Stimulated activated CD4-positive, alpha-beta T cell treated with anti-CD3 and anti-CD28 coated beads, Interleukin-2, amount 100 ng/mL, for 48 hours (primary cell): ENCODE results near the gene PLS1.

Source experiments
- DNase-seq, 2 donors: peaks; one replicate each; pipeline ENCODE4 v3.0.0-alpha.2; 2020

PLS1 gene

GRCh38 chr3:142644502-142644901, 48.3 kb downstream of the PLS1 start:
- no peak for DNase-seq

GRCh38 chr3:142645236-142645793, 49.1 kb downstream of the PLS1 start:
- DNase-seq, result no peak

GRCh38 chr3:142646020-142646785, 50.0 kb downstream of the PLS1 start:
- no peak for DNase-seq

- DNase-seq, result no peak
Observed at GRCh38 chr3:142647856-142648255, 51.7 kb downstream of the PLS1 start.

- DNase-seq, result no peak
Observed at GRCh38 chr3:142648950-142649349, 52.8 kb downstream of the PLS1 start.

- DNase-seq, result no peak
Observed at GRCh38 chr3:142650001-142650693, 54.0 kb downstream of the PLS1 start.

- no peak for DNase-seq
Observed at GRCh38 chr3:142651711-142652110, 55.5 kb downstream of the PLS1 start.

GRCh38 chr3:142652826-142653292, 56.7 kb downstream of the PLS1 start:
- no peak for DNase-seq

- no peak for DNase-seq
Observed at GRCh38 chr3:142656575-142656974, 60.4 kb downstream of the PLS1 start.

- DNase-seq, result no peak
Observed at GRCh38 chr3:142657033-142657432, 60.8 kb downstream of the PLS1 start.

GRCh38 chr3:142660383-142660782, 64.2 kb downstream of the PLS1 start:
- DNase-seq, result no peak

GRCh38 chr3:142660893-142661292, 64.7 kb downstream of the PLS1 start:
- no peak for DNase-seq

GRCh38 chr3:142663865-142664264, 67.7 kb downstream of the PLS1 start:
- no peak for DNase-seq

- DNase-seq, result no peak
Observed at GRCh38 chr3:142664311-142664710, 68.1 kb downstream of the PLS1 start.

- DNase-seq, result no peak
Observed at GRCh38 chr3:142664819-142665218, 68.6 kb downstream of the PLS1 start.

- DNase-seq, result no peak
Observed at GRCh38 chr3:142670120-142670519, 73.9 kb downstream of the PLS1 start.

- DNase-seq, result no peak
Observed at GRCh38 chr3:142676151-142676550, 80.0 kb downstream of the PLS1 start.

GRCh38 chr3:142680710-142681109, 84.5 kb downstream of the PLS1 start:
- no peak for DNase-seq

GRCh38 chr3:142690613-142691012, 94.4 kb downstream of the PLS1 start:
- DNase-seq, result no peak

- no peak for DNase-seq
Observed at GRCh38 chr3:142691527-142691926, 95.3 kb downstream of the PLS1 start.

- no peak for DNase-seq
Observed at GRCh38 chr3:142693136-142693853, 97.1 kb downstream of the PLS1 start.

GRCh38 chr3:142694225-142694624, 98.0 kb downstream of the PLS1 start:
- DNase-seq, result no peak

- DNase-seq, result no peak
Observed at GRCh38 chr3:142705198-142705597, 109.0 kb downstream of the PLS1 start.
